ENCODE results near the gene LHX1.

LHX1 gene

DNA sequence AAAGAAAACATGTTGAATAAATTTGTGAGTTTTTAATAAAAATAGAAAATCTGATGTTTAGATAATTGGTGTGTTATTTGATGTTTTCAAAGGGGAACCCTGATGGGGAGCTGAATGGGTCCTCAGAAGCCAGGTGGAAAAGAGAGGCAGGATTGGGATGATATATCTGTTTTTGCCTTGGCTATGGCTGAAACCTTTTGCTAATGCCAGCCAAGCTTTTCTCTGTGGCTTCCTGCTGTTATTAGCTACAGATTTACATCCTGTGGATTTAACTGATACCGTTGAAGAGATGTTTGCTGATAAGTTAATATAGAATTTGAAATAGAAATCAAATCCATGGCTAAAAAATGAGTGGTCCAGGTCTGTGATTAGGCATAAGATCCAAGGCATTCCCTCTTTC is 7.3 kb downstream of the LHX1 start:
- TF ChIP-seq, protein P1, sequence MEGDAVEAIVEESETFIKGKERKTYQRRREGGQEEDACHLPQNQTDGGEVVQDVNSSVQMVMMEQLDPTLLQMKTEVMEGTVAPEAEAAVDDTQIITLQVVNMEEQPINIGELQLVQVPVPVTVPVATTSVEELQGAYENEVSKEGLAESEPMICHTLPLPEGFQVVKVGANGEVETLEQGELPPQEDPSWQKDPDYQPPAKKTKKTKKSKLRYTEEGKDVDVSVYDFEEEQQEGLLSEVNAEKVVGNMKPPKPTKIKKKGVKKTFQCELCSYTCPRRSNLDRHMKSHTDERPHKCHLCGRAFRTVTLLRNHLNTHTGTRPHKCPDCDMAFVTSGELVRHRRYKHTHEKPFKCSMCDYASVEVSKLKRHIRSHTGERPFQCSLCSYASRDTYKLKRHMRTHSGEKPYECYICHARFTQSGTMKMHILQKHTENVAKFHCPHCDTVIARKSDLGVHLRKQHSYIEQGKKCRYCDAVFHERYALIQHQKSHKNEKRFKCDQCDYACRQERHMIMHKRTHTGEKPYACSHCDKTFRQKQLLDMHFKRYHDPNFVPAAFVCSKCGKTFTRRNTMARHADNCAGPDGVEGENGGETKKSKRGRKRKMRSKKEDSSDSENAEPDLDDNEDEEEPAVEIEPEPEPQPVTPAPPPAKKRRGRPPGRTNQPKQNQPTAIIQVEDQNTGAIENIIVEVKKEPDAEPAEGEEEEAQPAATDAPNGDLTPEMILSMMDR (IDR thresholded peaks at IDR 0.05), result no peak
- no peak overlapping the region for H3K4me3 ChIP-seq
- no peak for DNase-seq (ENCODE audit: low spot score)
- H3K27ac ChIP-seq, result no peak overlapping the region

DNA sequence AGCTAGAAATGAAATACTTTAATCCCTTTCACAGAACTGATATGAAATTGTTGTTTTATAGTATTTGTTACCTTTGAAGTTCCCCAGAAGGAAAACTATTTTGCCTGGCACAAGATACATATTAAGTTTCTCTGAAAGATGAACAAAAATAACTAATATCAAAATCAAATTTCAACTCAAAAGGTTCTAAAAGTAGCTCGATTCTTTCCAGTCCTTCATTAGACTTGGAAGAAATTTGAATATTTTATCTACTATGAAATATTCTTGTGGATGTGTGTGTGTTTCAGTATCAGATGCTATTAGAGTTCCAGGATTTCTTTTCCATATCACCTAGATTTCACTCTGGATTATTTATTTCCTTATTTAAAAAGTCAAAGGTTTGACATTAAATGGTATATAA is 7.9 kb downstream of the LHX1 start:
- no peak overlapping the region for H3K4me3 ChIP-seq
- TF ChIP-seq, protein P1 (IDR thresholded peaks at IDR 0.05), result no peak
- DNase-seq (ENCODE audit: low spot score), result no peak
- no peak overlapping the region for H3K27ac ChIP-seq

DNA sequence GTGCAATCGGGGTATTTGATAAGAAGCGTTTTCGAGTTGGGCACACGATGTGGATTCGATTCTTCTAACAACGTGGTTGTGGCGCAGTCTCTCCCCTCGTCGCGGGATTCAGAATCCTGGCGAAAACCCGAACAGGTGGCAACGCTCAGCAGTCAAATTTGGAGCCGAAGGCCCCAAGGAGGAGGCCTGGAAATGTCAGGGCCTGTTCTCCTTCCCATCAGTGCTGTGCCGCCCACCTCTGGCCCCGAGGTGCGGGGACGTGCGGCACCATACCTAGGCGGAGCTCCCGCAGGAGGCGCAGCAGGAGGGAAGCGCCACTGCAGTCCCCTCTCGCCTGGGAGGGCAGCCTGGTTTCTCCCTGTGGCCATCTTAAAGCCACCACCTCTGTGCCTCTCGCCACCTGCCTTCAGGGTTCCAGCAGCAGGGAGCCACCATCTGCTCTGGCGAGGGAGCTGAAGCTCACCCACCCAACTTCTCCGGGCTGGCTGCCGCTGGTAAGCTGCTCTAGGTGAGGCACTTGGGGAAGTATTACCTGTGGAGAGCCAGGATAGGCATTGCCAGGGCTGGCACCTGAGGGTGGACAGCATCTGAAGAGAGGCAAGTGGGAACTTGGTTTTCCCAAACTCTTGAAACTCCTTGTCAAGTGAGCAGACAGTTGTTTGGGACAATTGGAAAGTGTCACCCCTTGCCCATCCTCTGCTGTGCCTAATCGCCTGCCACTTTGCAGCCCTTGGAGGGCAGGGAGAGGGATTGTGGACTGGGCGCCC is 8.9 kb downstream of the LHX1 start:
- DNase-seq (ENCODE audit: low spot score), result no peak
- no peak overlapping the region for H3K27ac ChIP-seq
- TF ChIP-seq, protein P1 (IDR thresholded peaks at IDR 0.05), result no peak
- no peak overlapping the region for H3K4me3 ChIP-seq

DNA sequence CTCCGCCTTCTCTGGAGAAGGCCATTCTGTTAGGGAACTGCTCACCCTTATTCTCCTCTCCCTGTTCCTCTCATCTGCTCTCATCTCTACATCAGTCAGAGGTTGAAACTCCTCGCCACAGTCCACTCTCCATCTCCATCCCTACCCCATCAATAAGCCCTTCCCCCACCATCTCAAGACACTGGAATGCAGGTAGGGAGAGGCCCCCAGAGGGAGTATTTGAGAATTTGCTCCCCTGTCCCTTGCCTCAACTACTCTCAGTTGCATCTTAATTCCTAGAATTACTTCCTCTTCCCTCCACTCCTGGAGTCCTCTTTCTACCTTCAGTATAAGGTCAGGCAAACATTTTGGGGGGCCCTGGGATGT is 9.4 kb downstream of the LHX1 start:
- H3K4me3 ChIP-seq, result no peak overlapping the region
- no peak overlapping the region for H3K27ac ChIP-seq
- DNase-seq (ENCODE audit: low spot score), result no peak
- TF ChIP-seq, protein P1 (IDR thresholded peaks at IDR 0.05), result no peak

DNA sequence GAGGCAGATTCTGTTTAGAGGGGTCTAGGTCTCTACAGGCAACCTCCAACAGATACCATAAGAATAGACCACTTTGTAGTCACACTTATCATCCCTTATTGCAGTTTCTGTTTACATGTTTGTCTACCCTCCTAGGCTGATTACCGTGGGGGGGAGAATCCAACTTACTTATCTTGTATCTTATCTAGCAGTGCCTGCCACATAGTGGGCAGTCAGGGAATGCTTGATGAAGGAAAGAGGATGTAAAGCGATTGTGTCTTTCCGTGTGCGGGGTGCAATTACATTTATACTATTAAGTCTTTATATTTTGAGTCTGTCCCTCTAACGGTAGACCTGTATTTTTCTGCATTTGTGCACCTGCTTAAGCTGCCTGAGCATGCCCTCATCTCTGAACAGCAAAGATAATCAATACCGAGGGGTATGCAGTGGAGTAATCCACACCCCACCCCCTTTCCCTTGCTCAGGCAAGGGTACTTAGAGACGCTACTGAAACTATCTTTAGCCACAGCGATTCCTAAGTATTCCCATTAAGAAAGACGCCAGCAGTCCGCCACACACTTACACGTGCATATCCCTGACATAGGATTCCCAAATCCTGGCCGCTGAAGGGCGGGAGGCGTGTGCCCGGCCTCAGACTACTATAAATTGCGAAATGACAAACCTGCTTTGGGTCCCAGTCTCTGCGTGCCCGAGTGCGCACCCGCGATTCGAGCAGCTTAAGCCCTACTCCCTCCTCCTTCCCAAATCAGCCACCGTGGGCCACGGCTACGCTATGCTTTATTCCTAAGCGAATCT is 10.8 kb downstream of the LHX1 start:
- peak overlapping the region; percentile 71 to 99 for H3K27ac ChIP-seq
- TF ChIP-seq, protein P1 (IDR thresholded peaks at IDR 0.05), result no peak
- DNase-seq (ENCODE audit: low spot score), result no peak
- peak overlapping the region; percentile 99 for H3K4me3 ChIP-seq

DNA sequence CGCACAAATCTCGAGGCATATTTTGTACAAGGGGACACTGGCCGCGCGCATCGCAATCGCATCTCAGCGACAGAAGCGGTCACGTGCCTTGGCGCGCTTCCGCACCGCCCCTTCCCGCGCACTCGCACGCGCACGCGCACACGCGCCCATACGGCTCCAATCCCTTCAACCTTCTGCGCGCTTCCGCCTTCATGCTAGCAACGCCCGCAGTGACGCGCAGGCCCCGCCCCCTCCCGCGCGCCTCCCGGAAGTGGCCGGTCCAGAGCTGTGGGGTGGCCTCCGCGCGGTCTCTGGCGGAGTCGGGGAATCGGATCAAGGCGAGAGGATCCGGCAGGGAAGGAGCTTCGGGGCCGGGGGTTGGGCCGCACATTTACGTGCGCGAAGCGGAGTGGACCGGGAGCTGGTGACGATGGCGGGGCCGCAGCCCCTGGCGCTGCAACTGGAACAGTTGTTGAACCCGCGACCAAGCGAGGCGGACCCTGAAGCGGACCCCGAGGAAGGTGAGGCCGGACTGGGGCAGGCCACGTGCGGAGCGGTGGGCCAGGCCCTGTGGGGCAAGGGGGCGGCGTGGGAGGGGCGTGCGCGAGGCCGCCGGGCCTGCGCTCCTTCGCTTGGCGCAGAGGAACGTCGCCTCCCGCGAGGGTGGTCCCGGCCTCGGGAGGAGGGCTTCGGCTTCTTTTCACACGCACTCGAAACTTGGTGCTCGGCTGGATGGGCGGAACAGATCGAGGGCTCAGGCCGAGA is 11.6 kb downstream of the LHX1 start, which contains the start of gene AATF:
Gene AATF (plus strand): TSS at position 238 of the 744 bp plus-strand sequence. CDS start 172 bp downstream, at position 410.
- TF ChIP-seq, protein P1 (IDR thresholded peaks at IDR 0.05), result no peak
- Histone ChIP-seq H3K27ac (peak within 1 kb of the TSS; percentile 71 to 99), H3K4me3 (peak within 1 kb of the TSS; percentile 99)
- DNase-seq (ENCODE audit: low spot score), result peak; percentile 98
